HCT116 (cell line): Measurements from ENCODE around the gene GMDS. TPM values are rescaled to one million over a fixed set of nuclear protein-coding genes. Genes with fewer than 3 reads are reported as not detected.

ENCODE experiments used
- ATAC-seq: fragments of 200-7000 bp; cut with Tn5 transposase; 2 replicates; pipeline ENCODE4 v1.9.1; 2020; ENCODE audit warnings: mild to moderate bottlenecking, moderate library complexity
- BruUV-seq: library from RNA; stranded (reverse); fragments of 400-500 nt; replicated peaks from 2 replicates; lab custom pipeline; 2021; lab: Mats Ljungman, UMichigan
- CTCF ChIA-PET: fragments of 300-600 bp; sonication (Branson Sonifier 250); formaldehyde crosslinking; loops from one replicate; lab custom pipeline; 2021; ENCODE audit warnings: antibody characterized with exemption; lab: Charles Lee
- POLR2A ChIA-PET: fragments of 300-600, 350-600 bp; sonication (Branson Sonifier 250); formaldehyde crosslinking; loops from one replicate; lab custom pipeline; 2021; ENCODE audit warnings: antibody characterized with exemption; lab: Charles Lee
- RAD21 ChIA-PET, 2 experiments: fragments of 300-600 bp; sonication (Branson Sonifier 250); formaldehyde crosslinking; loops; one replicate each; lab custom pipeline; 2023; ENCODE audit warnings: low total read pairs in 2 of 2; ENCODE audit not compliant: uncharacterized antibody in 2 of 2, unreplicated experiment in 2 of 2, low non-redundant PET in 1 of 2; lab: Charles Lee
- DNase-seq: peaks from one replicate; pipeline ENCODE4 v3.0.0-alpha.2; 2010; ENCODE audit warnings: low read depth, low spot score
- H2AFZ ChIP-seq: fragments of 200-600 bp; shearing (Covaris generic), sonication (generic); 2 replicates; pipeline ENCODE4 v1.6.1; 2017; ENCODE audit warnings: low read depth, mixed run types, mixed read lengths, antibody characterized with exemption, low read length; ENCODE audit not compliant: poor library complexity, severe bottlenecking
- H3K27ac ChIP-seq: 2 replicates; pipeline ENCODE4 v1.5.1; 2012; ENCODE audit warnings: low read depth, low read length
- H3K27me3 ChIP-seq: fragments of 200-600 bp; sonication (generic); 2 replicates; pipeline ENCODE4 v1.6.1; 2016; ENCODE audit warnings: mixed run types, low read length, mixed read lengths; ENCODE audit not compliant: insufficient read depth
- H3K36me3 ChIP-seq, 2 experiments: fragments of 200-500 bp in 1 of 2; fragments of 200-600 bp in 1 of 2; sonication (Bioruptor generic) in 1 of 2; sonication (generic) in 1 of 2; 2 replicates each; pipeline versions ENCODE4 v1.5.1 to v1.6.1; 2014 to 2016; ENCODE audit warnings: low read length in 2 of 2, inconsistent platforms in 1 of 2, mixed read lengths in 1 of 2, mixed run types in 1 of 2; ENCODE audit not compliant: insufficient read depth in 2 of 2, control insufficient read depth in 1 of 2
- H3K4me1 ChIP-seq, 2 experiments: fragments of 200-600 bp in 1 of 2; sonication (generic) in 1 of 2; 2 replicates each; pipeline versions ENCODE4 v1.5.1 to v1.6.1; 2012 to 2017; ENCODE audit warnings: low read length in 2 of 2, inconsistent platforms in 1 of 2, mild to moderate bottlenecking in 1 of 2, mixed read lengths in 1 of 2, mixed run types in 1 of 2, moderate library complexity in 1 of 2; ENCODE audit not compliant: insufficient read depth in 2 of 2, control insufficient read depth in 1 of 2
- H3K4me2 ChIP-seq: fragments of 200-600 bp; sonication (generic); 2 replicates; pipeline ENCODE4 v1.6.1; 2017; ENCODE audit warnings: mixed run types, low read length, mixed read lengths
- H3K4me3 ChIP-seq, 2 experiments: fragments of 200-600 bp in 1 of 2; sonication (generic) in 1 of 2; replicated peaks in 1 of 2; 2 replicates each; pipeline ENCODE4 v1.5.1; 2011 to 2016; ENCODE audit warnings: low read length in 2 of 2, control low read depth in 1 of 2, low read depth in 1 of 2, mild to moderate bottlenecking in 1 of 2, mixed read lengths in 1 of 2, mixed run types in 1 of 2
- H3K79me2 ChIP-seq: fragments of 200-600 bp; sonication (generic); 2 replicates; pipeline ENCODE4 v1.6.1; 2017; ENCODE audit warnings: mild to moderate bottlenecking, mixed run types, low read length, moderate library complexity, mixed read lengths; ENCODE audit not compliant: insufficient read depth
- H3K9ac ChIP-seq: fragments of 200-600 bp; sonication (generic); 2 replicates; pipeline ENCODE4 v1.6.1; 2016; ENCODE audit warnings: low read length, mixed read lengths
- H3K9me2 ChIP-seq: fragments of 200-600 bp; sonication (generic), shearing (Covaris generic); 2 replicates; pipeline ENCODE4 v1.6.1; 2017; ENCODE audit warnings: mixed run types, mild to moderate bottlenecking, moderate library complexity; ENCODE audit not compliant: insufficient read depth
- H3K9me3 ChIP-seq, 2 experiments: fragments of 200-500 bp in 1 of 2; fragments of 200-600 bp in 1 of 2; sonication (Bioruptor generic) in 1 of 2; sonication (generic) in 1 of 2; 2 replicates each; pipeline ENCODE4 v1.6.1; 2014 to 2017; ENCODE audit warnings: low read length in 2 of 2, mixed read lengths in 2 of 2, inconsistent platforms in 1 of 2, low read depth in 1 of 2, mild to moderate bottlenecking in 1 of 2, mixed run types in 1 of 2, moderate library complexity in 1 of 2; ENCODE audit not compliant: control insufficient read depth in 1 of 2, insufficient read depth in 1 of 2
- H4K20me1 ChIP-seq: fragments of 200-600 bp; sonication (generic), shearing (Covaris generic); 2 replicates; pipeline ENCODE4 v1.6.1; 2017; ENCODE audit warnings: mixed run types, mild to moderate bottlenecking, moderate library complexity; ENCODE audit not compliant: insufficient read depth
- ATF3 ChIP-seq: IDR thresholded peaks from 2 replicates; pipeline ENCODE4 v1.6.1; 2012
- CBX3 ChIP-seq: IDR thresholded peaks from 2 replicates; pipeline ENCODE4 v1.6.1; 2012; ENCODE audit warnings: low read depth
- CTCF ChIP-seq, 3 experiments: fragments of 200-600 bp in 1 of 3; sonication (generic) in 1 of 3; IDR thresholded peaks in 2 of 3; conservative IDR thresholded peaks in 1 of 3; 2 replicates each; pipeline ENCODE4 v1.5.1; 2012 to 2017; ENCODE audit warnings: low read depth in 2 of 3, low read length in 2 of 3, antibody characterized with exemption in 1 of 3, borderline replicate concordance in 1 of 3, control low read depth in 1 of 3, mild to moderate bottlenecking in 1 of 3, mixed read lengths in 1 of 3, mixed run types in 1 of 3, moderate library complexity in 1 of 3; ENCODE audit not compliant: insufficient read depth in 1 of 3
- EZH2 ChIP-seq: fragments of 200-600 bp; sonication (generic); IDR thresholded peaks from 2 replicates; pipeline ENCODE4 v1.6.1; 2017; ENCODE audit warnings: antibody characterized with exemption, mixed run types
- FOSL1 ChIP-seq: IDR thresholded peaks from 2 replicates; pipeline ENCODE4 v1.6.1; 2012; ENCODE audit warnings: low read depth
- JUND ChIP-seq: IDR thresholded peaks from 2 replicates; pipeline ENCODE4 v1.6.1; 2012
- MAX ChIP-seq: IDR thresholded peaks from 2 replicates; pipeline ENCODE4 v1.6.1; 2012
- RAD21 ChIP-seq: IDR thresholded peaks from 2 replicates; pipeline ENCODE4 v1.6.1; 2012; ENCODE audit warnings: low read depth, mild to moderate bottlenecking
- REST ChIP-seq: IDR thresholded peaks from 2 replicates; pipeline ENCODE4 v1.6.1; 2012; ENCODE audit warnings: low read depth
- SIN3A ChIP-seq: IDR thresholded peaks from 2 replicates; pipeline ENCODE4 v1.6.1; 2012; ENCODE audit warnings: low read depth
- SRF ChIP-seq: IDR thresholded peaks from 2 replicates; pipeline ENCODE4 v1.6.1; 2012; ENCODE audit warnings: low read depth
- TCF7L2 ChIP-seq: IDR thresholded peaks from 2 replicates; pipeline ENCODE4 v1.7.0; 2011; ENCODE audit warnings: borderline replicate concordance, inconsistent platforms; ENCODE audit not compliant: insufficient read depth, insufficient read length; ENCODE audit errors: extremely low read depth
- ZBTB33 ChIP-seq: IDR thresholded peaks from 2 replicates; pipeline ENCODE4 v1.6.1; 2011; ENCODE audit warnings: mild to moderate bottlenecking, low read length, moderate library complexity; ENCODE audit not compliant: insufficient replicate concordance; ENCODE audit errors: extremely low read depth
- ZNF274 ChIP-seq: fragments of 200-500 bp; sonication (Bioruptor generic); IDR thresholded peaks from 2 replicates; pipeline ENCODE4 v1.6.1; 2014; ENCODE audit warnings: mild to moderate bottlenecking, low read depth, low read length, inconsistent platforms
- intact Hi-C: fragments of 100-400 bp; cut with micrococcal nuclease; formaldehyde crosslinking; loops from 2 replicates; pipeline ENCODE4 v1.10.0; 2022
- total RNA-seq: library from RNA; stranded (reverse); gene quantifications from one replicate; pipeline ENCODE4 v1.2.1, GENCODE V29; 2021; ENCODE audit not compliant: unreplicated experiment

The GMDS gene
- total RNA-seq, 1 experiment from 2014 or later: 34.4 TPM

GRCh38 chr6:2258112-2258511 is 12.7 kb upstream of the GMDS start:
- H3K27me3 ChIP-seq: no peaks in the 10 kb centered on the region
- ChIA-PET RAD21 (no interaction called here), CTCF (no interaction called here), POLR2A (no interaction called here)
- no peaks in the 10 kb centered on the region for H3K4me1 ChIP-seq
- no peak overlapping the region for H2AFZ ChIP-seq
- no TSS peak for BruUV-seq
- H3K27ac ChIP-seq: no peak overlapping the region
- no peak overlapping the region for H3K9ac ChIP-seq
- no peaks in the 10 kb centered on the region for H4K20me1 ChIP-seq
- H3K36me3 ChIP-seq: no peaks in the 10 kb centered on the region
- no peaks in the 10 kb centered on the region for H3K9me3 ChIP-seq
- no peaks in the 10 kb centered on the region for H3K79me2 ChIP-seq
- H3K4me3 ChIP-seq: no peak overlapping the region
- no peak for ATAC-seq
- no peak for DNase-seq
- TF ChIP-seq EZH2 (no peak), CTCF (IDR thresholded peaks at IDR 0.05 in 2 of 3, conservative IDR thresholded peaks at IDR 0.05 in 1 of 3; ENCODE audit: borderline replicate concordance in 1 of 3, insufficient read depth in 1 of 3, low read depth in 2 of 3, low read length in 2 of 3) (no peak), JUND (no peak), MAX (no peak), SRF (no peak), SIN3A (no peak), CBX3 (no peak), ZNF274 (no peak), RAD21 (no peak), FOSL1 (no peak)
- no peak overlapping the region for H3K4me2 ChIP-seq
- intact Hi-C loops: no loop called here
- H3K9me2 ChIP-seq: no peaks in the 10 kb centered on the region

- ATAC-seq (no peak), DNase-seq (no peak)
- Histone ChIP-seq H2AFZ (no peak overlapping the region), H3K27me3 (no peaks in the 10 kb centered on the region), H4K20me1 (no peaks in the 10 kb centered on the region), H3K9ac (no peak overlapping the region), H3K9me2 (no peaks in the 10 kb centered on the region), H3K4me1 (no peaks in the 10 kb centered on the region), H3K36me3 (no peaks in the 10 kb centered on the region), H3K4me3 (no peak overlapping the region), H3K79me2 (no peaks in the 10 kb centered on the region), H3K27ac (no peak overlapping the region), H3K4me2 (no peak overlapping the region), H3K9me3 (no peaks in the 10 kb centered on the region)
- POLR2A ChIA-PET: no interaction called here
- CTCF ChIA-PET: no interaction called here
- intact Hi-C loops: no loop called here
- no TSS peak for BruUV-seq
- RAD21 ChIA-PET: no interaction called here
- TF ChIP-seq TCF7L2 (no peak), SIN3A (no peak), ZBTB33 (no peak), REST (no peak), JUND (no peak), ATF3 (no peak)
Measured at GRCh38 chr6:2257363-2257762, 12.0 kb upstream of the GMDS start.
